Ovary (tissue), 9 donors: ENCODE results near the gene SERAC1. TPM values are rescaled to one million over a fixed set of nuclear protein-coding genes. Genes with fewer than 3 reads are reported as not detected.

Source experiments
- DNase-seq, 5 donors: peaks; one replicate each; pipeline ENCODE4 v3.0.0-alpha.2; 2019 to 2020
- H3K27ac ChIP-seq, 2 donors: fragments of 200-600 bp; one replicate each; pipeline versions ENCODE4 v1.5.1 to v1.8.0; 2019 to 2022
- H3K27me3 ChIP-seq: fragments of 200-600 bp; one replicate; pipeline ENCODE4 v1.8.0; 2022
- H3K36me3 ChIP-seq: fragments of 200-600 bp; sonication (generic); one replicate; pipeline ENCODE4 v1.5.1; 2019
- H3K4me1 ChIP-seq: one replicate; pipeline ENCODE4 v1.8.1; 2013; ENCODE audit warnings: mild to moderate bottlenecking, moderate library complexity; ENCODE audit not compliant: insufficient read depth
- H3K4me3 ChIP-seq: fragments of 200-600 bp; sonication (generic); one replicate; pipeline ENCODE4 v1.5.1; 2017
- H3K9me3 ChIP-seq, 2 donors: fragments of 200-600 bp in 1 of 2; sonication (generic) in 1 of 2; one replicate each; pipeline versions ENCODE4 v1.5.1 to v1.8.1; 2013 to 2019; ENCODE audit warnings: mild to moderate bottlenecking in 1 of 2, moderate library complexity in 1 of 2
- EP300 ChIP-seq: sonication (generic); formaldehyde crosslinking; IDR thresholded peaks from one replicate; pipeline ENCODE4 v1.6.1; 2017; ENCODE audit warnings: antibody characterized with exemption
- POLR2A ChIP-seq: fragments of 450-650 bp; IDR thresholded peaks from one replicate; pipeline ENCODE4 v1.6.1; 2017; ENCODE audit warnings: antibody characterized with exemption, mild to moderate bottlenecking, moderate library complexity
- WGBS, 3 donors: extraction: QIAGEN DNeasy Blood & Tissue Kit in 1 of 3; methylation state at CpG; one replicate each; pipeline versions ENCODE4 v1.1.5 to v1.1.7; 2013 to 2017; 5-methylcytosine and 5-hydroxymethylcytosine counted together
- intact Hi-C, 4 donors: fragments of 100-400 bp; cut with DNase I; formaldehyde crosslinking; loops; one replicate each; pipeline versions ENCODE4 v1.11.0 to v1.15.1; 2022 to 2023
- polyA plus RNA-seq, 2 donors: library from polyadenylated mRNA; stranded (reverse); fragments of 200-250 nt in 1 of 2; fragments of 350-450 nt in 1 of 2; fragmentation: Illumina TruSeq in 1 of 2; extraction: RNeasy Lipid Tissue Mini Kit (QIAGEN cat#74804) in 1 of 2; gene quantifications; one replicate each; pipeline ENCODE4 v1.2.3, GENCODE V29; 2013 to 2014
- total RNA-seq, 7 donors: library from RNA; depleted of rRNA in 2 of 7; stranded (reverse); fragments of >200 nt in 2 of 7; fragmentation: NEBNext Ultra II Directional in 3 of 7; extraction: Animal tissue kit (Norgen Biotek cat#: 25700) in 3 of 7; gene quantifications; one replicate each; pipeline versions ENCODE4 v1.1.0 to v1.2.4, GENCODE V29; 2016 to 2023
- TF ChIP-seq, protein P1 (sequence below), 3 donors: fragments of 450-650 bp in 2 of 3; fragments of 200-600 bp in 1 of 3; IDR thresholded peaks; one replicate each; pipeline versions ENCODE4 v1.5.1 to v1.8.0; 2016 to 2022; ENCODE audit warnings: antibody characterized with exemption in 3 of 3, mild to moderate bottlenecking in 1 of 3
- donor health status: DM: no; HTN: no; CAD: no; lungs with moderate emphysema.
- donor health status: DM: no; HTN: no; CAD: no.
- donor health status: Bipolar disorder and iron deficiency.
- donor health status: DM: yes; HTN: yes; CAD: no.
- donor health status: DM: no; HTN: no; CAD: no.
- donor health status: DM: yes; HTN: yes; CAD: no.

The SERAC1 gene
- total and polyA plus RNA-seq, 9 donors: 3.7 to 11.9 (median 6.3) TPM

DNA sequence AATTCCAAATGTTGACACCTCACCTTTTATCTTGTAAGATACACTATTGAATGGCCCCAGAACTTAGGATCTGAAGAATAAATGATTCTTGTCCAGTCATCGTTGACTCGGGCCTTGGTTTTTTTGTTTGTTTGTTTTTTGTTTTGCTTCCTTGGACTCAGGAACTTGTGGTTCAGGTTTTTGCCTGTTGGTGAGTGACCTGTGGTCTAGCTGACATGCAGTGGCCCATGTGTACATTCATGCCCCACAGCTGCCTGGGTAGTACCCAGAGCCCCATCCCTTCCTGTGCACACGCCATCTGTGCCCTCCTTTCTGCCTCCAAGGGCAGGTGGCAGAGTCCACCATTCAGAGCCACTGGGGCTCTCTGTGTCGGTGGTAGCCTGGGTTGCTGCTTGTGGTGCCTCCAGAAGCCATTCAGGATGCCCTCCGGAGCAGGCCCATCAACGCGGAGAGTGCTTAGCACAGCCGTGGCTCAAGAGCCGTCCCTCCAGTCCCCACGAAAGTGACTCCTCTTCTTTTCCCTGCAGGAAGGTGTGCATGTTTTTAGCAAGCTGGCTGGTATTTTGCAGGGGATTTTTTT, 100.5 kb downstream of the SERAC1 start:
- Histone ChIP-seq H3K36me3 (no peaks in the 10 kb centered on the region), H3K27me3 (no peaks in the 10 kb centered on the region), H3K4me3 (no peak overlapping the region), H3K9me3 (no peaks in the 10 kb centered on the region), H3K27ac (no peak overlapping the region), H3K4me1 (peaks cover 3% of the 10 kb centered on the region)
- TF ChIP-seq, protein P1, sequence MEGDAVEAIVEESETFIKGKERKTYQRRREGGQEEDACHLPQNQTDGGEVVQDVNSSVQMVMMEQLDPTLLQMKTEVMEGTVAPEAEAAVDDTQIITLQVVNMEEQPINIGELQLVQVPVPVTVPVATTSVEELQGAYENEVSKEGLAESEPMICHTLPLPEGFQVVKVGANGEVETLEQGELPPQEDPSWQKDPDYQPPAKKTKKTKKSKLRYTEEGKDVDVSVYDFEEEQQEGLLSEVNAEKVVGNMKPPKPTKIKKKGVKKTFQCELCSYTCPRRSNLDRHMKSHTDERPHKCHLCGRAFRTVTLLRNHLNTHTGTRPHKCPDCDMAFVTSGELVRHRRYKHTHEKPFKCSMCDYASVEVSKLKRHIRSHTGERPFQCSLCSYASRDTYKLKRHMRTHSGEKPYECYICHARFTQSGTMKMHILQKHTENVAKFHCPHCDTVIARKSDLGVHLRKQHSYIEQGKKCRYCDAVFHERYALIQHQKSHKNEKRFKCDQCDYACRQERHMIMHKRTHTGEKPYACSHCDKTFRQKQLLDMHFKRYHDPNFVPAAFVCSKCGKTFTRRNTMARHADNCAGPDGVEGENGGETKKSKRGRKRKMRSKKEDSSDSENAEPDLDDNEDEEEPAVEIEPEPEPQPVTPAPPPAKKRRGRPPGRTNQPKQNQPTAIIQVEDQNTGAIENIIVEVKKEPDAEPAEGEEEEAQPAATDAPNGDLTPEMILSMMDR (IDR thresholded peaks at IDR 0.05): no peak
- no peak for TF ChIP-seq EP300
- TF ChIP-seq POLR2A: no peak
- intact Hi-C loops: loop anchor here in 1 of 4 donors (10.0 kb wide), 1 partner anchor 83 kb away; the partner anchor contains the start of gene SYNJ2
- DNase-seq: no peak
- WGBS, 3 donors: 91 to 95% (median 91%) methylated on average over 10 of the region's 10 CpGs

DNA sequence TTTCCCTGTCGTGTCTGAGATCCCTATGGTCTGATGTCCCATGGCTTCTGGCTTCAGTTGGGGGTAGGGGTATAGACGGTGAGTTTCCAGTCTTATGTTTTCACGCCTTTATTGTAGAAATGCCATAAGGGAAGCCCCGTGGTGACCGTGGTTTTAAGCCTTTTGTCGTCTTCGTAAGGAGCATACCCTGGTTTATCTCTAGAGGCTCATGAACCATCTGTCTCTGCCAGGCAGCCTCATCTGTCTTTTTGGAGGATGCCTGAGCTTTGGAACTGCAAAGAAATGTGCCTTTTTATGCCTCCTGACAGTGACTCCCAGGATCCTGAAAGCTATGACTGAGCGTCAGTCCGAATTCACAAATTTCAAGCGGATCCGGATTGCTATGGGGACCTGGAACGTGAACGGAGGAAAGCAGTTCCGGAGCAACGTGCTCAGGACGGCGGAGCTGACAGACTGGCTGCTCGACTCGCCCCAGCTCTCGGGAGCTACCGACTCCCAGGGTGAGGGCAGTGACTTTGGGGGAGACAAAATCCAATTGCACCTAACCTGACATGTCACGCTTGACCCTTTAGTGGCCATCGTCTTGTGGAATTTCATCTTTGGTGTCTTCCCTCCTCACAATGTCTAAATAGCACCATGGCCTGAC, 101.8 kb downstream of the SERAC1 start:
- Histone ChIP-seq H3K27ac (no peak overlapping the region), H3K4me3 (no peak overlapping the region), H3K9me3 (no peaks in the 10 kb centered on the region), H3K27me3 (no peaks in the 10 kb centered on the region), H3K36me3 (no peaks in the 10 kb centered on the region), H3K4me1 (no peaks in the 10 kb centered on the region)
- TF ChIP-seq POLR2A (no peak), EP300 (no peak)
- TF ChIP-seq, protein P1 (IDR thresholded peaks at IDR 0.05): no peak
- DNase-seq: no peak
- WGBS, 3 donors: 93 to 95% (median 94%) methylated on average over 23 of the region's 23 CpGs
- intact Hi-C loops: loop anchor here in 1 of 4 donors (10.0 kb wide), 1 partner anchor 81 kb away; the partner anchor contains the start of gene SYNJ2

DNA sequence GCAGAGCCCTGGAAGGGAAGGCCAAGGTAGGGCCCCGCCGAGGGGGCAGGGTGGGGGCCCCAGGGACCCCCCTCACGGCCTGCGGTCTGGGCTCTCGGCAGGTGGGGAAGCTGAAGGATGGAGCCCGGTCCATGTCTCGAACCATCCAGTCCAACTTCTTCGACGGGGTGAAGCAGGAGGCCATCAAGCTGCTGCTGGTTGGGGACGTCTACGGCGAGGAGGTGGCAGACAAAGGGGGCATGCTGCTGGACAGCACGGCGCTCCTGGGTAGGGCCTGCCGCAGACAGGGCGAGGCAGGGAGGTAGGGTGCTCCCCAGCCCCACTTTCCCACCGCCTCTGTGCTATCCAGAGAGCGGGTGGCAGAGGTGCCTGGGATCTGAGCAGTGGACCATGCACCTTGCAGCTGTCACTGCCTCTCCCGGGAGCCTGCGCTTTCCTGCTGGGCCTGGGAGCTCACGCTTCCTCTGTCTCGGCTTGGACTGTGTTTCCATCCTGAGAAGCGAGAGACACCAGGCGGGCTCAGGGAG, 103.3 kb downstream of the SERAC1 start:
- Histone ChIP-seq H3K27ac (no peak overlapping the region), H3K27me3 (no peaks in the 10 kb centered on the region), H3K9me3 (no peaks in the 10 kb centered on the region), H3K4me3 (no peak overlapping the region), H3K36me3 (no peaks in the 10 kb centered on the region), H3K4me1 (peaks cover 10% of the 10 kb centered on the region)
- WGBS, 3 donors: 88 to 92% (median 91%) methylated on average over 21 to 24 of the region's 24 CpGs
- TF ChIP-seq POLR2A (no peak), EP300 (no peak)
- TF ChIP-seq, protein P1 (IDR thresholded peaks at IDR 0.05): no peak
- peak in 1 of 5 donors; percentile 24 for DNase-seq
- intact Hi-C loops: loop anchor here in 1 of 4 donors (10.0 kb wide), 1 partner anchor 80 kb away; the partner anchor contains the start of gene SYNJ2

DNA sequence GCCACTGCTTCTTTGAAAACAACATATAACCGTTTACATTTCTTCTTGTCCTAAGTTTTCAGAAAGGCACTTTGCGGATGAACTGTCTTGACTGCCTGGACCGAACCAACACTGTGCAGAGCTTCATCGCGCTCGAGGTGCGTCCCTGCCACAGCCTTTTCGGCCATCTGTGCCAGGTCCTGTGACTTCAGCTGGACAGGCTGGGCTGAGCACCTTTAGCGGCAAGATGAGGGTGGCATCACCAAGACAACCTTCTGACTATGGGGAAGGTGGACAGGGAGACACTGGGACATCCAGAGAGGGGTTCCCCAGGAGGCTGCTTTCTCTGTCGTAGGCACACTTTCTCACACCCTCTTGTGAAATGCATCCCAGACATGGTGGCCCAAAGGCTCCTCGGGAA, 104.3 kb downstream of the SERAC1 start:
- 93 to 98% (median 97%) methylated on average over 11 of the region's 11 CpGs for WGBS, 3 donors
- Histone ChIP-seq H3K27ac (no peak overlapping the region), H3K4me1 (peaks cover 11% of the 10 kb centered on the region), H3K4me3 (no peak overlapping the region), H3K36me3 (no peaks in the 10 kb centered on the region), H3K27me3 (no peaks in the 10 kb centered on the region), H3K9me3 (no peaks in the 10 kb centered on the region)
- DNase-seq: peak in 1 of 5 donors; percentile 19
- TF ChIP-seq, protein P1 (IDR thresholded peaks at IDR 0.05): no peak
- TF ChIP-seq EP300 (no peak), POLR2A (no peak)
- intact Hi-C loops: loop anchor here in 1 of 4 donors (10.0 kb wide), 1 partner anchor 79 kb away; the partner anchor contains the start of gene SYNJ2
